Epithelial cell of alveolus of lung (primary cell): ENCODE data around the gene FGD2. TPM values are rescaled to one million over a fixed set of nuclear protein-coding genes. Genes with fewer than 3 reads are reported as not detected.

Source experiments
- total RNA-seq: library from RNA; depleted of rRNA; stranded (reverse); fragments of >200 nt; gene quantifications from 2 replicates; pipeline ENCODE4 v1.2.1, GENCODE V29; 2015

The FGD2 gene
- not detected in 2 replicates for total RNA-seq

GRCh38 chr6:37005061-37005810 is at the start of gene FGD2:
TSS of gene FGD2 (plus strand) at chr6:37005655. CDS start at chr6:37005818, 163 bp downstream.

GRCh38 chr6:36985808-36986703 is 19.4 kb upstream of the FGD2 start, which contains the start of gene MTCH1:
TSS of gene MTCH1 (minus strand) at chr6:36986196. CDS start at chr6:36986173, 23 bp downstream.

Other genes starting within 250 kb of the FGD2 start
- gene CPNE5, start 166.2 kb upstream of the FGD2 start, total RNA-seq = 0.26 TPM in 1 of 2 replicates, not detected in the other
- gene PPIL1, start 130.9 kb upstream of the FGD2 start, total RNA-seq = 17.8 and 32.3 TPM in 2 replicates
- gene C6orf89, start 119.7 kb upstream of the FGD2 start, total RNA-seq = 52.1 and 57.2 TPM in 2 replicates
- gene PI16, start 50.9 kb upstream of the FGD2 start, total RNA-seq = under 0.01 TPM in 1 of 2 replicates, not detected in the other
- gene MTCH1, start 19.5 kb upstream of the FGD2 start, total RNA-seq = 189 and 265 TPM in 2 replicates
- gene PIM1, start 164.5 kb downstream of the FGD2 start, total RNA-seq = 29.9 and 45.4 TPM in 2 replicates